Keratinocyte (primary cell): ENCODE measurements around the gene AP4B1. TPM values are rescaled to one million over a fixed set of nuclear protein-coding genes. Genes with fewer than 3 reads are reported as not detected.
"Not testable (repeated sequence)": the region's sequence is repeated elsewhere in the genome, so short reads cannot be mapped to it uniquely, and the experiment has no call there.

Experiments used
- DNase-seq: peaks from one replicate; pipeline ENCODE4 v3.0.0-alpha.2; 2011; ENCODE audit warnings: low read depth, missing footprints, low spot score
- FAIRE-seq: peaks from 2 replicates; lab custom pipeline; 2011; peaks lifted over from hg19 to GRCh38; lab: Jason Lieb, UNC
- H2AFZ ChIP-seq: 2 replicates; pipeline ENCODE4 v1.6.0; 2012; ENCODE audit warnings: low read length, control low read depth, inconsistent platforms; ENCODE audit not compliant: control insufficient read depth
- H3K27ac ChIP-seq: 2 replicates; pipeline ENCODE4 v1.5.1; 2011; ENCODE audit warnings: low read length; ENCODE audit not compliant: control insufficient read depth, insufficient read depth
- H3K27me3 ChIP-seq: 3 replicates; pipeline ENCODE4 v1.6.0; 2011; ENCODE audit warnings: low read length; ENCODE audit not compliant: control insufficient read depth, insufficient read depth; ENCODE audit errors: extremely low read depth
- H3K36me3 ChIP-seq, 2 experiments: 2 replicates in 1 of 2; 3 replicates in 1 of 2; pipeline ENCODE4 v1.5.1; 2011; ENCODE audit warnings: low read length in 2 of 2, mild to moderate bottlenecking in 1 of 2; ENCODE audit not compliant: control insufficient read depth in 2 of 2, insufficient read depth in 2 of 2; ENCODE audit errors: extremely low read depth in 1 of 2
- H3K4me1 ChIP-seq: 3 replicates; pipeline ENCODE4 v1.5.1; 2011; ENCODE audit warnings: low read length; ENCODE audit not compliant: control insufficient read depth, insufficient read depth; ENCODE audit errors: extremely low read depth
- H3K4me2 ChIP-seq: 3 replicates; pipeline ENCODE4 v1.6.0; 2011; ENCODE audit warnings: low read depth, low read length; ENCODE audit not compliant: control insufficient read depth, insufficient read depth; ENCODE audit errors: extremely low read depth
- H3K4me3 ChIP-seq, 3 experiments: fragments of 200-600 bp in 1 of 3; sonication (generic) in 1 of 3; 2 replicates in 2 of 3; 3 replicates in 1 of 3; pipeline ENCODE4 v1.5.1; 2011 to 2016; ENCODE audit warnings: low read length in 3 of 3, mild to moderate bottlenecking in 3 of 3, control low read depth in 2 of 3, inconsistent platforms in 1 of 3, low read depth in 1 of 3, mixed read lengths in 1 of 3, mixed run types in 1 of 3, moderate library complexity in 1 of 3; ENCODE audit not compliant: control insufficient read depth in 2 of 3, insufficient read depth in 2 of 3; ENCODE audit errors: extremely low read depth in 1 of 3
- H3K79me2 ChIP-seq: 2 replicates; pipeline ENCODE4 v1.6.0; 2012; ENCODE audit warnings: low read length; ENCODE audit not compliant: control insufficient read depth, insufficient read depth
- H3K9ac ChIP-seq: 3 replicates; pipeline ENCODE4 v1.6.0; 2011; ENCODE audit warnings: low read length; ENCODE audit not compliant: control insufficient read depth, insufficient read depth; ENCODE audit errors: extremely low read depth
- H3K9me1 ChIP-seq: 3 replicates; pipeline ENCODE4 v1.6.0; 2011; ENCODE audit warnings: low read length; ENCODE audit not compliant: control insufficient read depth, insufficient read depth; ENCODE audit errors: extremely low read depth
- H3K9me3 ChIP-seq: 2 replicates; pipeline ENCODE4 v1.5.1; 2012; ENCODE audit warnings: low read depth, low read length; ENCODE audit not compliant: control insufficient read depth
- H4K20me1 ChIP-seq: 3 replicates; pipeline ENCODE4 v1.6.0; 2011; ENCODE audit warnings: low read length; ENCODE audit not compliant: control insufficient read depth, insufficient read depth; ENCODE audit errors: extremely low read depth
- CTCF ChIP-seq, 3 experiments: IDR thresholded peaks in 1 of 3; conservative IDR thresholded peaks in 1 of 3; optimal IDR thresholded peaks in 1 of 3; 2 replicates in 2 of 3; 3 replicates in 1 of 3; pipeline versions ENCODE3 to v1.5.1; 2011; ENCODE audit warnings: low read length in 3 of 3, mild to moderate bottlenecking in 3 of 3, moderate library complexity in 2 of 3, control low read depth in 1 of 3, inconsistent platforms in 1 of 3; ENCODE audit not compliant: insufficient read depth in 2 of 3; ENCODE audit errors: extremely low read depth in 1 of 3
- EZH2 ChIP-seq: IDR thresholded peaks from one replicate; pipeline ENCODE4 v1.6.1; 2012; ENCODE audit warnings: inconsistent platforms, mild to moderate bottlenecking, low read length, moderate library complexity
- dilution Hi-C: fragments of 300-500 bp; cut with MboI; formaldehyde crosslinking; loops from one replicate; pipeline ENCODE4 v1.7.0; 2020; ENCODE audit warnings: low sequenced_read_pairs; ENCODE audit not compliant: extremely low pct_ligation_motif_present
- polyA plus RNA-seq, 5 experiments: library from polyadenylated mRNA; depleted of rRNA in 3 of 5; stranded (reverse) in 3 of 5; stranded (forward) in 1 of 5; unstranded in 1 of 5; fragments of >200 nt; gene quantifications; 1 replicate in 1 of 5; 2 replicates in 3 of 5; 3 replicates in 1 of 5; pipeline versions ENCODE4 v1.2.1 to v1.2.3, GENCODE V29; 2011 to 2012; ENCODE audit warnings: missing spikeins in 2 of 5, low read depth in 1 of 5, low replicate concordance in 1 of 5

The AP4B1 gene
- polyA plus RNA-seq, 1 donor (not counting 4 experiments of a cell fraction or from before 2014, with no cell fraction given): 16.5 TPM

GRCh38 chr1:113855630-113856400 lies 48.8 kb downstream of the AP4B1 start:
- H3K4me3 ChIP-seq: no peak overlapping the region
- DNase-seq (no peak), FAIRE-seq (no peak)
- no peaks in the 10 kb centered on the region for H3K27me3 ChIP-seq
- H3K4me2 ChIP-seq: no peak overlapping the region
- H3K9me1 ChIP-seq: no peaks in the 10 kb centered on the region
- H2AFZ ChIP-seq: peak overlapping the region; percentile 59
- no peak overlapping the region for H3K9ac ChIP-seq
- dilution Hi-C loops: no loop called here
- no peaks in the 10 kb centered on the region for H4K20me1 ChIP-seq
- TF ChIP-seq CTCF (optimal IDR thresholded peaks at IDR 0.05 in 1 of 3, IDR thresholded peaks at IDR 0.05 in 1 of 3, conservative IDR thresholded peaks at IDR 0.05 in 1 of 3; ENCODE audit: extremely low read depth in 1 of 3, insufficient read depth in 2 of 3, low read length in 3 of 3) (no peak), EZH2 (no peak)
- H3K27ac ChIP-seq: no peak overlapping the region
- no peaks in the 10 kb centered on the region for H3K79me2 ChIP-seq
- peaks cover 26% of the 10 kb centered on the region for H3K4me1 ChIP-seq
- no peaks in the 10 kb centered on the region for H3K9me3 ChIP-seq
- no peaks in the 10 kb centered on the region for H3K36me3 ChIP-seq

GRCh38 chr1:113854234-113854633 lies 50.4 kb downstream of the AP4B1 start:
- Histone ChIP-seq H3K9me3 (no peaks in the 10 kb centered on the region), H3K79me2 (no peaks in the 10 kb centered on the region), H4K20me1 (no peaks in the 10 kb centered on the region), H2AFZ (no peak overlapping the region), H3K4me2 (no peak overlapping the region), H3K36me3 (no peaks in the 10 kb centered on the region), H3K27me3 (no peaks in the 10 kb centered on the region), H3K9me1 (no peaks in the 10 kb centered on the region), H3K4me1 (peaks cover 11% of the 10 kb centered on the region), H3K27ac (no peak overlapping the region), H3K4me3 (no peak overlapping the region), H3K9ac (no peak overlapping the region)
- TF ChIP-seq EZH2: no peak
- no peak for TF ChIP-seq CTCF (optimal IDR thresholded peaks at IDR 0.05 in 1 of 3, IDR thresholded peaks at IDR 0.05 in 1 of 3, conservative IDR thresholded peaks at IDR 0.05 in 1 of 3; ENCODE audit: extremely low read depth in 1 of 3, insufficient read depth in 2 of 3, low read length in 3 of 3)
- DNase-seq (no peak), FAIRE-seq (no peak)
- dilution Hi-C loops: no loop called here

GRCh38 chr1:113852694-113853093 lies 51.9 kb downstream of the AP4B1 start:
- DNase-seq, H3K4me2 ChIP-seq, H2AFZ ChIP-seq, H3K4me3 ChIP-seq, H3K9me3 ChIP-seq, H3K9ac ChIP-seq, H4K20me1 ChIP-seq, H3K36me3 ChIP-seq, H3K79me2 ChIP-seq, FAIRE-seq, dilution Hi-C loops, H3K27me3 ChIP-seq, H3K27ac ChIP-seq, H3K9me1 ChIP-seq: not testable (repeated sequence)
- H3K4me1 ChIP-seq: peaks cover 10% of the 10 kb centered on the region
